ENCODE results near the gene NEXMIF.
"Not testable (repeated sequence)": the region's sequence is repeated elsewhere in the genome, so short reads cannot be mapped to it uniquely, and the experiment has no call there.

The NEXMIF gene

GRCh38 chrX:74925225-74926088 is at the start of gene NEXMIF:
Gene NEXMIF (minus strand): TSS chrX:74925452.
- no peak for DNase-seq (ENCODE audit: low read depth in 2 of 2, low spot score in 1 of 2)

DNA sequence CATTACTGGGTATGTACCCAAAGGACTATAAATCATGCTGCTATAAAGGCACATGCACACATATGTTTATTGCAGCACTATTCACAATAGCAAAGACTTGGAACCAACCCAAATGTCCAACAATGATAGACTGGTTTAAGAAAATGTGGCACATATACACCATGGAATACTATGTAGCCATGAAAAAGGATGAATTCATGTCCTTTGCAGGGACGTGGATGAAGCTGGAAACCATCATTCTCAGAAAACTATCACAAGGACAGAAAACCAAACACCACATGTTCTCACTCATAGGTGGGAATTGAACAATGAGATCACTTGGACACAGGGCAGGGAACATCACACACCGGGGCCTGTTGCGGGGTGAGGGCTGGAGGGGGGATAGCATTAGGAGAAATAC is 36.7 kb upstream of the NEXMIF start:
- not testable (repeated sequence) for DNase-seq (ENCODE audit: low read depth in 2 of 2, low spot score in 1 of 2)

DNA sequence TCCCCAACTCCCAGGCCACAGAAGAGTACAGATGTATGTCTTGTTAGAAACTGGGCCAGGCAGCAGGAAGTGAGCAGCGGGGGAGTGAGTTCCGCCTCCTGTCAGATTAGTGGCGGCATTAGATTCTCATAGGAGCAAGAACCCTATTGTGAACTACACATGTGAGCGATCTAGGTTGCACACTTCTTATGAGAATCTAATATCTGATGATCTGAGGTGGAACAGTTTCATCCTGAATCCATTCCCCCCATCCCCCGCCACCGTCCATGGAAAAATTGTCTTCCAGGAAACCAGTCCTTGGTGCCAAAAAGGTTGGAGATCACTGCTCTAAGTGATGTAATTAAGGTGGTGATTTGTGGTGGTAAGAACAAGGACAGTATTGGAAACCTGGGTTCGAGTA is 24.5 kb upstream of the NEXMIF start:
- no peak for DNase-seq (ENCODE audit: low read depth in 2 of 2, low spot score in 1 of 2)

DNA sequence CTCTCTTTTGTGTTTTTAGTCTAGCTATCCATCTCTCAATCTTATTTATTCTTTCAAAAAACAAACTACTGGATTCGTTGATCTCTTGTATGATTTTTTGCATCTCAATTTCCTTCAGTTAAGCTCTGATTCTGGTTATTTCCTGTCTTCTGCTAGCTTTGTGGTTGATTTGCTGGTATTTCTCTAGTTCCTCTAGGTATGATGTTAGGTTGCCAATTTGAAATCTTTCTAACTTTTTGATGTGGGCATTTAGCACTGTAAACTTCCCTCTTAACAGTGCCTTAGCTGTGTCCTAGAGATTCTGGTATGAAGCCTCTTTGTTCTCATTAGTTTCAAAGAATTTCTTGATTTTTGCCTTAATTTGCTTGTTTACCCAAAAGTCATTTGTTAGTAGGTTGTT is 15.2 kb upstream of the NEXMIF start:
- no peak for DNase-seq (ENCODE audit: low read depth in 2 of 2, low spot score in 1 of 2)

GRCh38 chrX:74931214-74931613 is 6.0 kb upstream of the NEXMIF start:
- DNase-seq (ENCODE audit: low read depth in 2 of 2, low spot score in 1 of 2), result no peak

GRCh38 chrX:74924449-74925224 is 615 bp downstream of the NEXMIF start:
- no peak for DNase-seq (ENCODE audit: low read depth in 2 of 2, low spot score in 1 of 2)

GRCh38 chrX:74923942-74924448 is 1.3 kb downstream of the NEXMIF start:
- DNase-seq (ENCODE audit: low read depth in 2 of 2, low spot score in 1 of 2), result no peak

GRCh38 chrX:74922922-74923543 is 2.2 kb downstream of the NEXMIF start:
- DNase-seq (ENCODE audit: low read depth in 2 of 2, low spot score in 1 of 2), result no peak

DNA sequence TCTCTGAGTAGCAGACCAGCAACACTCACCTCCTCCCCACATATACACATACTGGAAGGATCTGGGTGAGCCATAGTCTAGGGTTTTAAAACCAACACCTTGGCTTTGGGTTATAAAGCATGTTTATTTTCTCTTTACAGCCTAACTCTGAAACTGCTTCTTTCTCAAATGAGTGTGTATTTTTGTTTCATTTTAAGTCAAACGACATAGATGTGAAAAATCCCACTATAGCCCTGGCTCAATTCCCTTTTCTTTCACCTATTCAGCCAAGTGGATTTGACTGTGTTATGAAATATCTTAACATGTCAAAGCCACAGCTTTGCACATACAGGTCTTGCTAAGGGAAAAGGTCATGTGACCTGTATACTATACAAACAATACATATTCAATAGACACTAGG is 13.8 kb downstream of the NEXMIF start:
- no peak for DNase-seq (ENCODE audit: low read depth in 2 of 2, low spot score in 1 of 2)

GRCh38 chrX:74906417-74906816 is 18.8 kb downstream of the NEXMIF start:
- DNase-seq (ENCODE audit: low read depth in 2 of 2, low spot score in 1 of 2), result no peak

DNA sequence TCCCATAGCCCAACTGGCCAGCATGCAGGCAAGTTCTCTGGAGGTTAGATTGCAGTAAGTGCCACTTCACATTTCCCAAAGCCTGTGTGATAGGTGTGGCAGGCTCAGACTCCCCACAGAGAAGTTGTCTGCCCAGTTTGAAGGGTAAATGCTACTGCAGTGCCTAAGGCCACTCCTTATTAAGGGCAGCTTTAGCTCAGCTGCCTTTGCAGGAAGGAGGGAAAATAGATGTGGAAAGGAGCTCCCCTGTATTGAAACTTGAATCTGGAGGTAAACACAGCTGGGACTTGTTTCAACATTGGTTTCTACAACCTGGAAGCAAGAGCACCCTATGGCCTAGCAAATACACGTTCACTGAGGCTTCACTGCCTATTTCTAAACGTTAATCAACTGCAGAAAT is 22.4 kb downstream of the NEXMIF start:
- DNase-seq (ENCODE audit: low read depth in 2 of 2, low spot score in 1 of 2), result no peak

DNA sequence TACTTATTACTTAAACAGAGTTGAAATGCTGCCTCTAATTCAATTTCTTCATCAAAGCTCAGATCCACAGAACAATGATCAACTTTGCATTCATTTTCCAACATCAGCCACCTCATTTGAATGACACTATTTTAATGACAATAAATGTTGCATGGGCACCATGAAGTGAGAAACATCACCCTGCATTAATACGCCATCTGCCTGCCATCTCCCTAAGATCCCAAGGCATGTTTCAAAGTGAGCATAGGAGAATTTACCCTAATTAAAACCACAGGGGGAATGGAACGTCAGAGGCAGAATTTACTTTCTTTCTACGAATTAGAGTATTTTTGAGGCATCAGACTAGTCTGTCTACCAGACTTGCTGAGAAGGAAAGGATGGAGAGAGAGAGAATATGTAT is 32.7 kb downstream of the NEXMIF start:
- DNase-seq (ENCODE audit: low read depth in 2 of 2, low spot score in 1 of 2), result no peak

- no peak for DNase-seq (ENCODE audit: low read depth in 2 of 2, low spot score in 1 of 2)
Measured at GRCh38 chrX:74890676-74891430, 34.4 kb downstream of the NEXMIF start.

DNA sequence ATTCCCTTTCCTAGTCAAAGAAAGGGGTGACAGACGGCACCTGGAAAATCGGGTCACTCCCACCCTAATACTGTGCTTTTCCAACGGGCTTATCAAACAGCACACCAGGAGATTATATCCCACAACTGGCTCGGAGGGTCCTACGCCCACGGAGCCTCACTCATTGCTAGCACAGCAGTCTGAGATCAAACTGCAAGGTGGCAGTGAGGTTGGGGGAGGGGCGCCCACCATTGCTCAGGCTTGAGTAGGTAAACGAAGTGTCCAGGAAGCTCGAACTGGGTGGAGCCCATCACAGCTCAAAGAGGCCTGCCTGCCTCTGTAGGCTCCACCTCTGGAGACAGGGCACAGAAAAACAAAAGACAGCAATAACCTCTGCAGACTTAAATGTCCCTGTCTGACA is 42.9 kb downstream of the NEXMIF start:
- DNase-seq (ENCODE audit: low read depth in 2 of 2, low spot score in 1 of 2), result not testable (repeated sequence)

DNA sequence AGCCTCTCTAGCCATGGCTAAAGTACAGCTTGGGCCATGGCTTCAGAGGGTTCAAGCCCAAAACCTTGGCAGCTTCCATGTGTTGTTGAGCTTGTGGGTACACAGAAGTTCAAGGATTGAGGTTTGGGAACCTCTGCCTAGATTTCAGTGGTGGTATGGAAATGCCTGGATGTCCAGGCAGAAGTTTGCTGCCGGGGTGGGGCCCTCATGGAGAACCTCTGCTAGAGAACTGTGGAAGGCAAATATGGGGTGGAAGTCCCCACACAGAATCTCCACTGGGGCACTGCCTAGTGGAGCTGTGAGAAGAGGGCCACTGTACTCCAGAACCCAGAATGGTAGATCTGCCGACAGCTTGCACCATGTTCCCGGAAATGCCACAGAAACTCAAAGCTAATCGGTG is 59.5 kb downstream of the NEXMIF start:
- DNase-seq (ENCODE audit: low read depth in 2 of 2, low spot score in 1 of 2), result no peak

DNA sequence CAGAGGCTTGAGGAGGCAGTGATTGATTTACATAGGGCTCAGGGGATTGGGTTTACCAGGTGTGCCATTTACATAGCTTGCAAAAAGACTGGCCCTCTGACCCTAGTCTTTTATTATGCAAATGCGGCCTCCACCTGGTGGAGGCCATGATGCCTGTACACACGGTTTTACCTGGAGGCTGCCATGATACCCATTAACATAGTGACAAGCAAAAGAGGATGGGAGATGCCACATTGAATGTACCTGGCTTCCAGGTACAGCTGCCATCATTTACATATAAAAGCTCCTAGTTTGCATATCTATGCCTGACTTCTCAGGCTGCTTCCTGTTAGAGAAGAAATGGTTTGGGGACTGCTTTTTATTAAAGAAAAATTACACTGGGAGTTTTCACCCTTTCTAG is 72.0 kb downstream of the NEXMIF start:
- DNase-seq (ENCODE audit: low read depth in 2 of 2, low spot score in 1 of 2), result no peak

GRCh38 chrX:74835566-74835965 is 89.7 kb downstream of the NEXMIF start:
- DNase-seq (ENCODE audit: low read depth in 2 of 2, low spot score in 1 of 2), result no peak

DNA sequence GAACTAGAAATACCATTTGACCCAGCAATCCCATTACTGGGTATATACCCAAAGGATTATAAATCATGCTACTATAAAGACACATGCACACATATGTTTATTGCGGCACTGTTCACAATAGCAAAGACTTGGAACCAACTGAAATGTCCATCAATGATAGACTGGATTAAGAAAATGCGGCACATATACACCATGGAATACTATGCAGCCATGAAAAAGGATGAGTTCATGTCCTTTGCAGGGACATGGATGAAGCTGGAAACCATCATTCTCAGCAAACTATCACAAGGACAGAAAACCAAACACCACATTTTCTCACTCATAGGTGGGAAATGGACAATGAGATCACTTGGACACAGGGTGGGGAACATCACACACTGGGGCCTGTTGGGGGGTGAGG is 105.5 kb downstream of the NEXMIF start:
- not testable (repeated sequence) for DNase-seq (ENCODE audit: low read depth in 2 of 2, low spot score in 1 of 2)

- DNase-seq (ENCODE audit: low read depth in 2 of 2, low spot score in 1 of 2), result no peak
Measured at GRCh38 chrX:74814681-74815080, 110.6 kb downstream of the NEXMIF start.

DNA sequence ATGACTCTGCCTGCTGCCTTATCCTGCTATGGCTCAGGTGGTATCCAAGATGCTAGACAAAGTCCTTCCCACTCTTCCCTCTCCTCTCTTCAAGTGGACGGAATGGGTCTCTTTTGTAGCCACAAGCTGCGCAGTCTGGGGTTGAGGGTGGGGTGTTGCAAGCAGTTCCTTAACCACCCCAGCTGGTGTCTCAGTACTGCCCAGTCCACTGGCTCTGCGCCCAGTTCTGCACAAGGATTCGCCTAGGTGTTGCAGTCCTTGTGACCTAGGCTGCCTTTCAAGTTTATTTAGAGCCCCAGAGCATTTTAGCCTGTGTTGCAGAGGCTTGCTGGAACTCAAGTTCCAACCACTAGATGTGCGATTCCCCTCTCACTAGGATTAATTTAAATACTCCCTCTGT is 120.7 kb downstream of the NEXMIF start:
- no peak for DNase-seq (ENCODE audit: low read depth in 2 of 2, low spot score in 1 of 2)

DNA sequence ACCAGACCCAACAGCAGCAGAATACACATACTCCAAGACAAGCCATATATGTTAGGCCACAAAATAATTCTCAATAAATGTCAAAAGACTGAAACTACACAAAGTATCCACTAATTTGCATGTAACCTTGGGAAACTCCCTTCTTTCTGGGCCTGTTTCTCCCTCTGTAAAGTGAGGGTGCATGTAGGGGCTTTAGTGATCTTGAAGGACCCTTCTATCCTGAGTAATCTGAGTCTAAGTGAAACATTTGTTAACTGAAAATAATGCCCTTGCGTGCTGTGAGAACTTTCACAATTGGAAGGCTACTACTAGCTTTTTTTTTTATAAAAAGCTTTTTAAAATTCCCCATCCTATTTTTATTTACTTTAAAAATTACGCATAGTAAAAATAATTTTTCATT is 125.2 kb downstream of the NEXMIF start:
- no peak for DNase-seq (ENCODE audit: low read depth in 2 of 2, low spot score in 1 of 2)

Data from stimulated activated CD8-positive, alpha-beta memory T cell treated with anti-CD3 and anti-CD28 coated beads, Interleukin-4, amount 100 ng/mL, for 4 hours (primary cell).